CD14-positive monocyte (primary cell): ENCODE measurements around the gene PTPN13. TPM values are rescaled to one million over a fixed set of nuclear protein-coding genes. Genes with fewer than 3 reads are reported as not detected.

Source experiments
- DNase-seq, 3 donors: peaks; one replicate each; pipeline ENCODE4 v3.0.0-alpha.2; 2011 to 2022
- H2AFZ ChIP-seq: 2 replicates; pipeline ENCODE4 v1.6.0; 2012; ENCODE audit warnings: mild to moderate bottlenecking, low read depth, low read length, inconsistent platforms; ENCODE audit not compliant: insufficient read depth, poor library complexity, severe bottlenecking
- H3K27ac ChIP-seq, 2 donors: 1 replicate in 1 of 2; 2 replicates in 1 of 2; pipeline ENCODE4 v1.5.1; 2012 to 2013; ENCODE audit warnings: low read length in 2 of 2, control low read depth in 1 of 2, inconsistent platforms in 1 of 2, low read depth in 1 of 2, mild to moderate bottlenecking in 1 of 2
- H3K27me3 ChIP-seq, 2 donors: one replicate each; pipeline versions ENCODE4 v1.6.0 to v1.6.1; 2011 to 2013; ENCODE audit warnings: low read length in 2 of 2; ENCODE audit not compliant: control insufficient read depth in 2 of 2, insufficient read depth in 2 of 2
- H3K36me3 ChIP-seq, 2 donors: replicated peaks in 1 of 2; 1 replicate in 1 of 2; 2 replicates in 1 of 2; pipeline versions ENCODE4 v1.5.1 to v1.6.1; 2012 to 2013; ENCODE audit warnings: low read length in 2 of 2, control low read depth in 1 of 2, inconsistent platforms in 1 of 2, mild to moderate bottlenecking in 1 of 2; ENCODE audit not compliant: insufficient read depth in 2 of 2, control insufficient read depth in 1 of 2
- H3K4me1 ChIP-seq, 2 donors: 1 replicate in 1 of 2; 2 replicates in 1 of 2; pipeline versions ENCODE4 v1.5.1 to v1.6.1; 2012 to 2013; ENCODE audit warnings: low read length in 2 of 2, control low read depth in 1 of 2, inconsistent platforms in 1 of 2, mild to moderate bottlenecking in 1 of 2, moderate library complexity in 1 of 2; ENCODE audit not compliant: insufficient read depth in 2 of 2, control insufficient read depth in 1 of 2
- H3K4me2 ChIP-seq: replicated peaks from 2 replicates; pipeline ENCODE3; 2012; ENCODE audit warnings: low read length, moderate library complexity, mild to moderate bottlenecking; ENCODE audit not compliant: poor library complexity, severe bottlenecking; ENCODE audit errors: extremely low read depth
- H3K4me3 ChIP-seq, 3 experiments: fragments of 200-600 bp in 1 of 3; sonication (generic) in 1 of 3; replicated peaks in 1 of 3; 1 replicate in 2 of 3; 2 replicates in 1 of 3; pipeline ENCODE4 v1.5.1; 2011 to 2013; ENCODE audit warnings: low read length in 3 of 3, mild to moderate bottlenecking in 3 of 3, control low read depth in 2 of 3, low read depth in 2 of 3, inconsistent platforms in 1 of 3, moderate library complexity in 1 of 3
- H3K79me2 ChIP-seq: 2 replicates; pipeline ENCODE4 v1.6.0; 2012; ENCODE audit warnings: mild to moderate bottlenecking, control low read depth, inconsistent platforms, low read length, moderate library complexity; ENCODE audit not compliant: insufficient read depth
- H3K9ac ChIP-seq: 2 replicates; pipeline ENCODE4 v1.6.0; 2017; ENCODE audit warnings: low read length, mild to moderate bottlenecking; ENCODE audit not compliant: insufficient read depth, poor library complexity, severe bottlenecking
- H3K9me3 ChIP-seq, 2 donors: replicated peaks in 1 of 2; 1 replicate in 1 of 2; 2 replicates in 1 of 2; pipeline versions ENCODE4 v1.5.1 to v1.6.1; 2012 to 2013; ENCODE audit warnings: low read length in 2 of 2, control low read depth in 1 of 2; ENCODE audit not compliant: control insufficient read depth in 1 of 2, insufficient read depth in 1 of 2
- H4K20me1 ChIP-seq: 2 replicates; pipeline ENCODE4 v1.6.0; 2012; ENCODE audit warnings: mild to moderate bottlenecking, low read length, control low read depth, moderate library complexity; ENCODE audit not compliant: insufficient read depth
- H3K27ac Mint-ChIP-seq, 7 donors: one replicate each; pipeline ENCODE4 v1.8.0; 2020; ENCODE audit warnings: mild to moderate bottlenecking in 7 of 7, mixed read lengths in 7 of 7, moderate library complexity in 6 of 7, inconsistent platforms in 2 of 7
- H3K27me3 Mint-ChIP-seq, 3 donors: one replicate each; pipeline ENCODE4 v1.8.0; 2021 to 2022; ENCODE audit warnings: low read depth in 3 of 3, mild to moderate bottlenecking in 3 of 3, mixed read lengths in 3 of 3, moderate library complexity in 3 of 3, inconsistent platforms in 1 of 3
- H3K36me3 Mint-ChIP-seq, 2 donors: one replicate each; pipeline ENCODE4 v1.8.0; 2020; ENCODE audit warnings: mixed read lengths in 2 of 2, inconsistent platforms in 1 of 2, mild to moderate bottlenecking in 1 of 2
- H3K4me1 Mint-ChIP-seq: one replicate; pipeline ENCODE4 v1.8.0; 2020; ENCODE audit warnings: mild to moderate bottlenecking, mixed read lengths
- H3K4me3 Mint-ChIP-seq, 2 donors: one replicate each; pipeline ENCODE4 v1.8.0; 2020; ENCODE audit warnings: mild to moderate bottlenecking in 2 of 2, mixed read lengths in 2 of 2, moderate library complexity in 1 of 2
- H3K9me3 Mint-ChIP-seq, 7 donors: one replicate each; pipeline ENCODE4 v1.8.0; 2020 to 2022; ENCODE audit warnings: mixed read lengths in 7 of 7, mild to moderate bottlenecking in 6 of 7, moderate library complexity in 6 of 7, inconsistent platforms in 2 of 7
- WGBS: methylation state at CpG from one replicate; pipeline ENCODE4 v1.1.5; 2013; ENCODE audit warnings: missing lambda C conversion rate; ENCODE audit not compliant: insufficient coverage; 5-methylcytosine and 5-hydroxymethylcytosine counted together
- intact Hi-C, 2 donors: fragments of 100-400 bp; cut with micrococcal nuclease; formaldehyde crosslinking; loops; one replicate each; pipeline versions ENCODE4 v1.15.0 to v1.15.1; 2023
- polyA plus RNA-seq, 3 donors: library from polyadenylated mRNA; depleted of rRNA in 1 of 3; unstranded in 2 of 3; stranded (reverse) in 1 of 3; fragments of 300-500 nt in 2 of 3; fragments of >200 nt in 1 of 3; fragmentation: Illumina TruSeq in 2 of 3; gene quantifications; 1 replicate in 2 of 3; 2 replicates in 1 of 3; pipeline ENCODE4 v1.2.3, GENCODE V29; 2012 to 2021
- TF ChIP-seq, protein P1 (sequence below): fragments of 200-600 bp; IDR thresholded peaks from one replicate; pipeline ENCODE4 v1.8.0; 2022; ENCODE audit warnings: antibody characterized with exemption, mild to moderate bottlenecking

The PTPN13 gene
- polyA plus RNA-seq, 3 donors: 0.04 to 1.0 (median 0.35) TPM

DNA sequence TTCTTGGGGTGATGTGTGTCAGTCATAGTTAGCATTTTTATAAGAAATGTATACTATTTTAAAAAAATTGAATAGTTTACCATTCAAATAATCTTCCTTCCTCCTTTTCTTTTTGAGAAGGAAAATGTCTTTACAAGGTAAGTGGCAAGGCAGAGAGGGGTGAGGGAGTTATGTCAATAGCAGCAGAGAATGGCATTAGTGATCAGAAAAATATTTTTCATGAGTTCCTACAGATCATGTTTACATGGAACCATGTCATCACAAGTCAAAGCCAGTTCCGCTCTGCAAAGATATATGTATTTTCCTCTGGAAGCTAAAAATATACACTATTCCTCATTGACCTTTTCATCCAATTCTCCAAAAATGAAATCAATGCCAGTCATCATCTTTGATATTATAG is 67.3 kb downstream of the PTPN13 start:
- H3K9ac ChIP-seq: no peak overlapping the region
- TF ChIP-seq, protein P1, sequence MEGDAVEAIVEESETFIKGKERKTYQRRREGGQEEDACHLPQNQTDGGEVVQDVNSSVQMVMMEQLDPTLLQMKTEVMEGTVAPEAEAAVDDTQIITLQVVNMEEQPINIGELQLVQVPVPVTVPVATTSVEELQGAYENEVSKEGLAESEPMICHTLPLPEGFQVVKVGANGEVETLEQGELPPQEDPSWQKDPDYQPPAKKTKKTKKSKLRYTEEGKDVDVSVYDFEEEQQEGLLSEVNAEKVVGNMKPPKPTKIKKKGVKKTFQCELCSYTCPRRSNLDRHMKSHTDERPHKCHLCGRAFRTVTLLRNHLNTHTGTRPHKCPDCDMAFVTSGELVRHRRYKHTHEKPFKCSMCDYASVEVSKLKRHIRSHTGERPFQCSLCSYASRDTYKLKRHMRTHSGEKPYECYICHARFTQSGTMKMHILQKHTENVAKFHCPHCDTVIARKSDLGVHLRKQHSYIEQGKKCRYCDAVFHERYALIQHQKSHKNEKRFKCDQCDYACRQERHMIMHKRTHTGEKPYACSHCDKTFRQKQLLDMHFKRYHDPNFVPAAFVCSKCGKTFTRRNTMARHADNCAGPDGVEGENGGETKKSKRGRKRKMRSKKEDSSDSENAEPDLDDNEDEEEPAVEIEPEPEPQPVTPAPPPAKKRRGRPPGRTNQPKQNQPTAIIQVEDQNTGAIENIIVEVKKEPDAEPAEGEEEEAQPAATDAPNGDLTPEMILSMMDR: no peak
- H3K27me3 ChIP-seq: no peaks in the 10 kb centered on the region
- Mint-ChIP-seq H3K4me1 (no peaks in the 10 kb centered on the region), H3K27me3 (peaks cover 0 to 4% (median 2%) of the 10 kb centered on the region in 3 donors), H3K9me3 (peaks cover 1 to 14% (median 8%) of the 10 kb centered on the region in 7 donors), H3K36me3 (no peaks in the 10 kb centered on the region), H3K27ac (no peak overlapping the region), H3K4me3 (no peak overlapping the region)
- H3K9me3 ChIP-seq: peaks cover 0 to 15% of the 10 kb centered on the region in 2 donors
- WGBS: no CpG with 5 or more reads among the region's 1 CpG
- no peak overlapping the region for H3K27ac ChIP-seq
- no peaks in the 10 kb centered on the region for H3K79me2 ChIP-seq
- no peaks in the 10 kb centered on the region for H3K4me1 ChIP-seq
- no peak for DNase-seq
- no peak overlapping the region for H2AFZ ChIP-seq
- H3K4me3 ChIP-seq: no peak overlapping the region
- intact Hi-C loops: no loop called here
- no peaks in the 10 kb centered on the region for H3K36me3 ChIP-seq
- H4K20me1 ChIP-seq: no peaks in the 10 kb centered on the region
- no peak overlapping the region for H3K4me2 ChIP-seq

DNA sequence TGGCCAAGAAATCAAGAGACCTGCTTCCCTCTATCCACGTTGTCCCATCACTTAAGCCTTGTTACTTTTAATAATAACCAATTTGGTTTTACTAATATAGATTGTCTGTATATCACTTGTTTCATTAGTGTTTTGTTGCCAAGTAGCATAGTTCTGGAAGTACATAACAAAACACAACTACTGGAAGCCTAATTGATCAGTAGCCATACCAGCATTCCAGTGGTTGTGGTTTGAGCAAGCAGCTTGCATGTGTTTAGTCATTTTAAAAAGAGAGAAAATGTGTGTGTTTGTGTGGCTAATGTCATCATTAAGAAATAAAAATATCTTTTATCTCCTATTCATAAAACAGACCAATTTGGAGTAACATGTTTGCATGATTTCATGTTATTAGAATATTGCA is 70.8 kb downstream of the PTPN13 start:
- Histone ChIP-seq H3K9ac (no peak overlapping the region), H3K27ac (no peak overlapping the region), H3K36me3 (no peaks in the 10 kb centered on the region), H3K27me3 (no peaks in the 10 kb centered on the region), H4K20me1 (no peaks in the 10 kb centered on the region), H3K9me3 (no peaks in the 10 kb centered on the region), H3K79me2 (no peaks in the 10 kb centered on the region), H3K4me2 (no peak overlapping the region), H3K4me1 (no peaks in the 10 kb centered on the region), H3K4me3 (no peak overlapping the region), H2AFZ (no peak overlapping the region)
- intact Hi-C loops: no loop called here
- Mint-ChIP-seq H3K4me1 (no peaks in the 10 kb centered on the region), H3K36me3 (no peaks in the 10 kb centered on the region), H3K9me3 (peaks cover 0 to 2% (median 0%) of the 10 kb centered on the region in 7 donors), H3K27me3 (peaks cover 0 to 5% (median 2%) of the 10 kb centered on the region in 3 donors), H3K4me3 (no peak overlapping the region), H3K27ac (no peak overlapping the region)
- no CpG with 5 or more reads among the region's 1 CpG for WGBS
- TF ChIP-seq, protein P1: no peak
- no peak for DNase-seq
